Right hindlimb (tissue), 1 donor: ENCODE data around the gene NOD2.

Experiments
- DNase-seq: peaks from one replicate; pipeline ENCODE4 v3.0.0-alpha.2; 2018

Gene NOD2

GRCh38 chr16:50718061-50718760 lies 24.8 kb downstream of the NOD2 start:
- no peak for DNase-seq

GRCh38 chr16:50718761-50719400 lies 25.5 kb downstream of the NOD2 start:
- no peak for DNase-seq

- no peak for DNase-seq
Measured at GRCh38 chr16:50719401-50720337, 26.3 kb downstream of the NOD2 start.

GRCh38 chr16:50721549-50722404 lies 28.4 kb downstream of the NOD2 start:
- DNase-seq, result no peak

GRCh38 chr16:50722405-50722737 lies 29.0 kb downstream of the NOD2 start:
- DNase-seq, result no peak

- DNase-seq, result no peak
Measured at GRCh38 chr16:50722960-50723359, 29.6 kb downstream of the NOD2 start.

- DNase-seq, result no peak
Measured at GRCh38 chr16:50724306-50724705, 30.9 kb downstream of the NOD2 start.

- no peak for DNase-seq
Measured at GRCh38 chr16:50731130-50731988, 38.0 kb downstream of the NOD2 start.

GRCh38 chr16:50731989-50732832 lies 38.8 kb downstream of the NOD2 start:
- DNase-seq, result no peak

GRCh38 chr16:50733468-50733867 lies 40.1 kb downstream of the NOD2 start:
- DNase-seq, result no peak

GRCh38 chr16:50735629-50736122 lies 42.3 kb downstream of the NOD2 start:
- DNase-seq, result no peak

GRCh38 chr16:50736448-50736847 lies 43.0 kb downstream of the NOD2 start:
- DNase-seq, result no peak

- no peak for DNase-seq
Measured at GRCh38 chr16:50737420-50737959, 44.1 kb downstream of the NOD2 start.

GRCh38 chr16:50739031-50739430 lies 45.6 kb downstream of the NOD2 start:
- no peak for DNase-seq

- DNase-seq, result no peak
Measured at GRCh38 chr16:50740736-50741135, 47.3 kb downstream of the NOD2 start.

- DNase-seq, result no peak
Measured at GRCh38 chr16:50741225-50741780, 47.9 kb downstream of the NOD2 start.

GRCh38 chr16:50741781-50742575 lies 48.6 kb downstream of the NOD2 start, which contains the start of gene CYLD:
TSS of gene CYLD (plus strand) at chr16:50742086. CDS start at chr16:50749699, 7,613 bp downstream.
- DNase-seq, result peak; percentile 100

- no peak for DNase-seq
Measured at GRCh38 chr16:50742576-50743200, 49.3 kb downstream of the NOD2 start.
